ENCODE data around the gene LIPN.
"Not testable (repeated sequence)": the region's sequence is repeated elsewhere in the genome, so short reads cannot be mapped to it uniquely, and the experiment has no call there.

LIPN gene

GRCh38 chr10:88759366-88760101, at the start of gene LIPN:
TSS of gene LIPN (plus strand) at chr10:88760020. CDS start at chr10:88761406, 1,386 bp downstream.
- no peak for DNase-seq

GRCh38 chr10:88715517-88715916, 44.3 kb upstream of the LIPN start:
- DNase-seq: no peak

GRCh38 chr10:88721392-88721791, 38.4 kb upstream of the LIPN start:
- DNase-seq: no peak

- no peak for DNase-seq
Measured at GRCh38 chr10:88725798-88726197, 34.0 kb upstream of the LIPN start.

- no peak for DNase-seq
Measured at GRCh38 chr10:88728107-88728763, 31.6 kb upstream of the LIPN start.

- DNase-seq: no peak
Measured at GRCh38 chr10:88730864-88731263, 29.0 kb upstream of the LIPN start.

GRCh38 chr10:88731296-88731695, 28.5 kb upstream of the LIPN start:
- no peak for DNase-seq

- DNase-seq: no peak
Measured at GRCh38 chr10:88733215-88733614, 26.6 kb upstream of the LIPN start.

GRCh38 chr10:88735661-88736060, 24.2 kb upstream of the LIPN start:
- DNase-seq: no peak

GRCh38 chr10:88741921-88742320, 17.9 kb upstream of the LIPN start:
- not testable (repeated sequence) for DNase-seq

- no peak for DNase-seq
Measured at GRCh38 chr10:88742448-88742847, 17.4 kb upstream of the LIPN start.

GRCh38 chr10:88744002-88744401, 15.8 kb upstream of the LIPN start:
- DNase-seq: no peak

- no peak for DNase-seq
Measured at GRCh38 chr10:88745633-88746032, 14.2 kb upstream of the LIPN start.

- no peak for DNase-seq
Measured at GRCh38 chr10:88754287-88754686, 5.5 kb upstream of the LIPN start.

GRCh38 chr10:88755753-88756152, 4.1 kb upstream of the LIPN start:
- DNase-seq: peak; percentile 12

- no peak for DNase-seq
Measured at GRCh38 chr10:88756660-88757059, 3.2 kb upstream of the LIPN start.

GRCh38 chr10:88762906-88763305, 3.1 kb downstream of the LIPN start:
- DNase-seq: no peak

- no peak for DNase-seq
Measured at GRCh38 chr10:88763441-88763840, 3.6 kb downstream of the LIPN start.

- DNase-seq: no peak
Measured at GRCh38 chr10:88764110-88764509, 4.3 kb downstream of the LIPN start.

- no peak for DNase-seq
Measured at GRCh38 chr10:88765816-88766215, 6.0 kb downstream of the LIPN start.

- DNase-seq: no peak
Measured at GRCh38 chr10:88769384-88769783, 9.6 kb downstream of the LIPN start.

- DNase-seq: no peak
Measured at GRCh38 chr10:88781206-88781605, 21.4 kb downstream of the LIPN start.

- DNase-seq: no peak
Measured at GRCh38 chr10:88782222-88782621, 22.4 kb downstream of the LIPN start.

- DNase-seq: no peak
Measured at GRCh38 chr10:88783724-88784123, 23.9 kb downstream of the LIPN start.

Measured in stimulated activated naive CD4-positive, alpha-beta T cell treated with Interleukin-2 at 50 U/mL for 16 hours (primary cell).